Measurements from ENCODE around the gene RPP38.

The RPP38 gene

DNA sequence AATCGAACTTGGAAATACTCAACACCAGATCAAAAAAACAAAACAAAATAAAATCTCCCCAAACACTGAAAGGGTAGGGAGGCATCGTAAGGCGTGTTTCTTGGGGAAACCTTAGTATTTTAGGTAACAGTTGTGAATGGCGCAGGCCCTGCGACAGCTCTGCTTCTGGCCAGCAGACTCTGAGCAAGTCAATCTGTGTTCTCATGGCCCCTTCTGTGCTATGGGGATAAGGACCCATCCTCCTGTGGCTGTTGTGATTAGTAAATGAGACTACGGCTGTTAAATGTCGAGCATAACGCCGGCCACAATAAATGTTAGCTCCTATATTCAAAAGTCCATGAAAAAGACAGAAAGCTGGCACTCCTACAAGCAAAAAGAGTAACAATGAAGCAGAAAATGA, 27.0 kb downstream of the RPP38 start:
- CTCF ChIA-PET: interaction anchor here (0.7 to 2.3 kb wide), 6 partner anchors 10 to 247 kb away, joined by 3 to 5 read pairs (median 3); partner anchors contain the start of gene FAM171A1
- H3K4me3 ChIP-seq (ENCODE audit: low read depth, low read length): no peak overlapping the region
- POLR2A ChIA-PET: no interaction called here
- no peak for DNase-seq (ENCODE audit: low read depth, low spot score)
- TF ChIP-seq CTCF (IDR thresholded peaks at IDR 0.05; ENCODE audit: insufficient read depth, low read length, missing control alignments): no peak

GRCh38 chr10:15124908-15125307, 27.8 kb downstream of the RPP38 start:
- CTCF ChIA-PET: interaction anchor here (0.8 to 2.3 kb wide), 5 partner anchors 11 to 246 kb away, joined by 3 to 5 read pairs (median 3); partner anchors contain the start of gene FAM171A1
- no peak for TF ChIP-seq CTCF (IDR thresholded peaks at IDR 0.05; ENCODE audit: insufficient read depth, low read length, missing control alignments)

GRCh38 chr10:15131330-15131729, 34.2 kb downstream of the RPP38 start:
- no peak overlapping the region for H3K4me3 ChIP-seq (ENCODE audit: low read depth, low read length)
- ChIA-PET POLR2A (interaction anchor here (0.9 kb wide), 1 partner anchor 10 kb away, joined by 3 read pairs; no protein-coding TSS in a partner anchor), CTCF (no interaction called here)
- TF ChIP-seq CTCF (IDR thresholded peaks at IDR 0.05; ENCODE audit: insufficient read depth, low read length, missing control alignments): no peak
- no peak for DNase-seq (ENCODE audit: low read depth, low spot score)

More at GRCh38 chr10:15124908-15125307, 27.8 kb downstream of the RPP38 start:
- no peak for DNase-seq (ENCODE audit: low read depth, low spot score)
- POLR2A ChIA-PET: no interaction called here
- no peak overlapping the region for H3K4me3 ChIP-seq (ENCODE audit: low read depth, low read length)

DNA sequence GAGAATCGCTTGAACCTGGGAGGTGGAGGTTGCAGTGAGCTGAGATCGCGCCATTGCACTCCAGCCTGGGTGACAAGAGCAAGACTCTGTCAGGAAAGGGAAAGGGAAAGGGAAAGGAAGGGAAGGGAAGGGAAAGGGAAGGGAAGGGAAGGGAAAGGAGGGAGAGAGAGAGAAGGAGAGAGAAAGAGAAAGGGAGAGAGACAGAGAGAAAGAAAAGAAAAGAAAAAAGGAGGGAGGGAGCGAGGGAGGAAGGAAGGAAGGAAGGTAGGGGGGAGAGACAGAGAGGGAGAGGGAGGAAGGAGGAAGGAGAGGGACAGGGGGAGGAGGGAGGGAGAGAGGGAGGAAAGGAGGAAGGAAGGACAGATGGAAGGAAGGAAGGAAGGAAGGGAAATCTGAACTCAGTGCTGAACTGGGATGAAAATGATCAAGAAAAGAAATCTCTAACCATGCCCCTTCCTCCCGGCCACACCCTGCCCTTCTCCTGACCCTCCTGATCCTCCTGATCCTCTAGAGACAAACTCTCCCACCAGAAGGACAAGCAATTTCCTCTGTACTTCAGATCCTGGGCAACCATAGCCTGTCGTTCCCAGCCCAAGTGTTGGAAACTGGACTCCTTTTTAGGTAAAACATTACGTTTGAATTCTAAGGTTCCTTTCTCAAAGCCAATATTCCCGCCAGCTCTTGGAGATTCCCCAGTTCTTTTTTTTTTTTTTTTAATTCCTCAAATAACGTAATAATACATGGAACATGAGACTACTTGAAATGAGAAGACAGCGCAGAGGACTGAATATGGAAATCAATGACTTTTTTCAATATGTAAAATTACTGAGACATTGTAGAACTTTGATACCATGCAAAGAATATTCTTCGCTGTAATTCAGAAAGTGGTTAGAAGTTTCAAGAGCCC, 39.2 kb downstream of the RPP38 start:
- TF ChIP-seq CTCF (IDR thresholded peaks at IDR 0.05; ENCODE audit: insufficient read depth, low read length, missing control alignments): no peak
- POLR2A ChIA-PET: interaction anchor here (0.6 kb wide), 1 partner anchor 258 kb away, joined by 3 read pairs; the partner anchor contains the start of gene SUV39H2
- H3K4me3 ChIP-seq (ENCODE audit: low read depth, low read length): no peak overlapping the region
- DNase-seq (ENCODE audit: low read depth, low spot score): no peak
- CTCF ChIA-PET: no interaction called here

DNA sequence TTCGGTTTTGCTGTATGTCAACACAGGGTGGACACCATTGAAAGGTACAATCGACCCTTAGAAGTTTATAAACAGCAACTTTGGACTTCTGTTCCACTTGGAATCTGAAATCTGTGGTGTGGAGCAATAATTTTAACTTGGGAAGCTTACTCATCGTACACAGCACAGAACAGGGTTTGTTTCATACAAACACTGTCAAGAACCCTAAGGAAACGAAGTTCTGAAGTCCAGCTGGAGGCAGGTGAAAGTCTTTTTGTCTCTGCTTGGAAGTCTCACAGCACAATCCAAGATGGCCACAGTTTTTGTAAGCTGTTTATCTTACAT, 39.8 kb downstream of the RPP38 start:
- no peak for TF ChIP-seq CTCF (IDR thresholded peaks at IDR 0.05; ENCODE audit: insufficient read depth, low read length, missing control alignments)
- CTCF ChIA-PET: no interaction called here
- POLR2A ChIA-PET: no interaction called here
- H3K4me3 ChIP-seq (ENCODE audit: low read depth, low read length): no peak overlapping the region
- no peak for DNase-seq (ENCODE audit: low read depth, low spot score)

GRCh38 chr10:15137636-15138035, 40.5 kb downstream of the RPP38 start:
- DNase-seq (ENCODE audit: low read depth, low spot score): no peak
- POLR2A ChIA-PET: no interaction called here
- no peak overlapping the region for H3K4me3 ChIP-seq (ENCODE audit: low read depth, low read length)
- CTCF ChIA-PET: interaction anchor here (0.7 kb wide), 1 partner anchor 9 kb away, joined by 3 read pairs; no protein-coding TSS in a partner anchor
- no peak for TF ChIP-seq CTCF (IDR thresholded peaks at IDR 0.05; ENCODE audit: insufficient read depth, low read length, missing control alignments)
